HepG2 (cell line): ENCODE data around the gene TLCD1. TPM values are rescaled to one million over a fixed set of nuclear protein-coding genes. Genes with fewer than 3 reads are reported as not detected.

Experiments used
- AGO2 ChIP-seq: fragments of 200-400 bp; formaldehyde crosslinking; optimal IDR thresholded peaks from 2 replicates; pipeline ENCODE3; 2017; ENCODE audit warnings: mild to moderate bottlenecking, low read depth, low read length, moderate library complexity
- CBFB ChIP-seq: sonication (generic); formaldehyde crosslinking; IDR thresholded peaks from 2 replicates; pipeline ENCODE4 v1.4.0; 2020; ENCODE audit warnings: missing genetic modification reagents
- FOXO1 ChIP-seq: sonication (generic); formaldehyde crosslinking; IDR thresholded peaks from 2 replicates; pipeline ENCODE4 v1.4.0; 2020; ENCODE audit warnings: missing genetic modification reagents
- HDAC1 ChIP-seq: sonication (generic); formaldehyde crosslinking; IDR thresholded peaks from 2 replicates; pipeline ENCODE4 v1.5.1; 2020; ENCODE audit warnings: mild to moderate bottlenecking, missing genetic modification reagents
- MAZ ChIP-seq, 2 experiments: sonication (generic) in 1 of 2; formaldehyde crosslinking in 1 of 2; IDR thresholded peaks; 2 replicates each; pipeline versions ENCODE4 v1.5.0 to v1.6.1; 2012 to 2020; ENCODE audit warnings: low read depth in 2 of 2, mild to moderate bottlenecking in 2 of 2, borderline replicate concordance in 1 of 2, improper control_type of control experiment in 1 of 2, low read length in 1 of 2, missing genetic modification reagents in 1 of 2, moderate library complexity in 1 of 2
- MYPOP ChIP-seq: sonication (generic); formaldehyde crosslinking; IDR thresholded peaks from 2 replicates; pipeline ENCODE4 v1.8.1; 2023; ENCODE audit warnings: mild to moderate bottlenecking, moderate library complexity, missing genetic modification reagents
- PRDM15 ChIP-seq: sonication (generic); formaldehyde crosslinking; IDR thresholded peaks from 2 replicates; pipeline ENCODE4 v1.4.0; 2020; ENCODE audit warnings: missing genetic modification reagents
- REXO4 ChIP-seq: sonication (generic); formaldehyde crosslinking; IDR thresholded peaks from 2 replicates; pipeline ENCODE4 v1.8.0; 2022; ENCODE audit warnings: missing genetic modification reagents, mild to moderate bottlenecking, borderline replicate concordance
- RXRA ChIP-seq: sonication (generic); formaldehyde crosslinking; IDR thresholded peaks from 2 replicates; pipeline ENCODE4 v1.5.1; 2020; ENCODE audit warnings: missing genetic modification reagents
- SOX5 ChIP-seq: IDR thresholded peaks from 2 replicates; pipeline ENCODE4 v1.6.1; 2016; ENCODE audit warnings: borderline replicate concordance
- SP5 ChIP-seq: IDR thresholded peaks from 2 replicates; pipeline ENCODE4 v1.6.1; 2016; ENCODE audit warnings: low read depth, borderline replicate concordance
- TAF1 ChIP-seq: sonication (generic); formaldehyde crosslinking; IDR thresholded peaks from 2 replicates; pipeline ENCODE4 v1.4.0; 2020; ENCODE audit warnings: missing genetic modification reagents
- ZBTB20 ChIP-seq: sonication (generic); formaldehyde crosslinking; IDR thresholded peaks from 2 replicates; pipeline ENCODE4 v1.8.1; 2023; ENCODE audit warnings: missing genetic modification reagents, low read depth, mild to moderate bottlenecking, borderline replicate concordance
- ZBTB38 ChIP-seq: sonication (generic); formaldehyde crosslinking; IDR thresholded peaks from 2 replicates; pipeline ENCODE4 v1.5.1; 2020; ENCODE audit warnings: mild to moderate bottlenecking, missing genetic modification reagents
- ZFX ChIP-seq: sonication (generic); formaldehyde crosslinking; IDR thresholded peaks from 2 replicates; pipeline ENCODE4 v1.4.0; 2020; ENCODE audit warnings: mild to moderate bottlenecking, low read depth, missing genetic modification reagents, moderate library complexity
- ZNF430 ChIP-seq: sonication (generic); formaldehyde crosslinking; IDR thresholded peaks from 2 replicates; pipeline ENCODE4 v1.9.0; 2021; ENCODE audit warnings: mild to moderate bottlenecking, missing genetic modification reagents
- ZNF558 ChIP-seq: sonication (generic); formaldehyde crosslinking; IDR thresholded peaks from 2 replicates; pipeline ENCODE4 v1.9.0; 2022; ENCODE audit warnings: mild to moderate bottlenecking, missing genetic modification reagents, borderline replicate concordance
- ZNF782 ChIP-seq: sonication (generic); formaldehyde crosslinking; IDR thresholded peaks from 2 replicates; pipeline ENCODE4 v1.4.0; 2020; ENCODE audit warnings: missing genetic modification reagents, mild to moderate bottlenecking, borderline replicate concordance
- ZNF83 ChIP-seq: sonication (generic); formaldehyde crosslinking; IDR thresholded peaks from 2 replicates; pipeline ENCODE4 v1.4.0; 2020; ENCODE audit warnings: missing genetic modification reagents, mild to moderate bottlenecking, borderline replicate concordance
- ZZZ3 ChIP-seq: sonication (generic); formaldehyde crosslinking; IDR thresholded peaks from 2 replicates; pipeline ENCODE4 v1.4.0; 2020; ENCODE audit warnings: missing genetic modification reagents, mild to moderate bottlenecking, borderline replicate concordance
- polyA plus RNA-seq, 8 experiments: library from polyadenylated mRNA; depleted of rRNA in 3 of 8; stranded (reverse) in 7 of 8; unstranded in 1 of 8; fragments of >200 nt; fragmentation: Illumina TruSeq in 4 of 8; extraction: Trizol in 4 of 8; gene quantifications; 2 replicates each; pipeline versions ENCODE4 v1.2.1 to v1.2.3, GENCODE V29; 2011 to 2016; ENCODE audit warnings: low read depth in 4 of 8, missing spikeins in 1 of 8, mixed read lengths in 1 of 8; ENCODE audit not compliant: insufficient read depth in 1 of 8
- total RNA-seq, 5 experiments: library from RNA; depleted of rRNA; stranded (reverse); fragments of >200 nt; fragmentation: Illumina TruSeq; extraction: Trizol; gene quantifications; 2 replicates each; pipeline ENCODE4 v1.2.3, GENCODE V29; 2016; ENCODE audit warnings: low read depth in 1 of 5
- TF ChIP-seq, protein P1 (sequence below): sonication (generic); formaldehyde crosslinking; IDR thresholded peaks from 2 replicates; pipeline ENCODE4; 2020; ENCODE audit warnings: missing genetic modification reagents, mild to moderate bottlenecking, borderline replicate concordance

TLCD1 gene
- total and polyA plus RNA-seq, 2 of the 13 experiments (the other 11 are each of a cell fraction or from before 2014, with no cell fraction given) = 14.9 to 19.6 TPM

DNA sequence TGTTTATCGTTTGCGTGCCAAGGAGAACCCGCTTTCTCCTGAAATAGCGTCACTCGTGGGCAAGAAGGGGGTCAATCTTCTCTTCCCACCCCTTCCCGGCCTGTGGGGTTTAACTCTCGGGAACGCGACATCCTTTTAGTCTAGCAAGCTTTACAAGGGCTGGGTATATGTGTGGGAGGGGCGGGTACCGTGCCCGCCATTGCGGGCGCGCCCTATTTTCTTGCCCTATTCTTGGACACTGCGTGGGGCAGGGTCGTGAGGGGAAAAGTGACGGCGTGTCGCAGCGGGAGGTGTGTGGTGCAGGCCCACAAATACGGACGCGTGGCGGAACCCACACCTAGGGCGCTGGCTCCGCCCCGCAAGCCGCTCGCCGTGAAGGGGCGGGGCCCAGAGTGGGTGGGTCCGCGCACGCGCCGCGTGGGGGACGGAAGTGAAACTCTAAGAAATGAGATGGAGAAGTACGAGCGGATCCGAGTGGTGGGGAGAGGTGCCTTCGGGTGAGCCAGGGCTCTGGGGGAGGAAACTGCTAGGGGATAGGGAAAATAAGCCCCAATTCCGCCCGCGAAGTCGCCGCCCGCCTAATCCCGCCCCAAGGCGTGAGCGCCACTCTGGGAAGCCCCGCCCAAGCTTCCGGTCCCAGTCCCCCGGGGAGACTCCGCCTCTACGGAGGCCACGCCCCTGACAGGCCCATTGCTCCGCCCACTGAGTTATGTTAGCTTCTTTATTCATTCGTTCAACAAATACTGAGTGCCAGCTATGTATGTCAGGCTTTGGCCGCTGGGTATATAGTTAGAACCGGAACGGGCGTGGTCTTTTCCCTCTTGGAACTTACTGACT, 2.5 kb upstream of the TLCD1 start, which contains the start of gene NEK8 (continued):
- TF ChIP-seq ZNF782 (CRISPR knock-in tag) = peak; percentile 83; the same call in 1 of the 2 replicates
- no peak for TF ChIP-seq REXO4 (CRISPR knock-in tag)
- TF ChIP-seq ZBTB20 (CRISPR knock-in tag) = peak; percentile 11; the same call in 1 of the 2 replicates
- 0 out of 2 replicates have a peak, but pooled peaks have one; percentile 2 for TF ChIP-seq MYPOP (CRISPR knock-in tag)
- TF ChIP-seq PRDM15 (CRISPR knock-in tag) = peak; percentile 30; the same call in 1 of the 2 replicates
- TF ChIP-seq ZZZ3 (CRISPR knock-in tag) = peak; percentile 26; the same call in 1 of the 2 replicates
- TF ChIP-seq HDAC1 (CRISPR knock-in tag) = peak; percentile 59; the same call in 1 of the 2 replicates
- TF ChIP-seq CBFB (CRISPR knock-in tag) = no peak
- peak; percentile 75 for TF ChIP-seq TAF1 (CRISPR knock-in tag)
- TF ChIP-seq MAZ (IDR thresholded peaks at IDR 0.05; ENCODE audit: borderline replicate concordance, low read depth, low read length) = no peak
- TF ChIP-seq MAZ (CRISPR knock-in tag; IDR thresholded peaks at IDR 0.05; ENCODE audit: low read depth) = peak; percentile 66
- TF ChIP-seq FOXO1 (CRISPR knock-in tag) = no peak
- 0 out of 2 replicates have a peak, but pooled peaks have one; percentile 57 for TF ChIP-seq ZNF558 (CRISPR knock-in tag)
- TF ChIP-seq ZBTB38 = peak; percentile 45; the same call in 1 of the 2 replicates
- peak; percentile 87 for TF ChIP-seq ZFX
- peak; percentile 91 for TF ChIP-seq AGO2
- TF ChIP-seq, protein P1, sequence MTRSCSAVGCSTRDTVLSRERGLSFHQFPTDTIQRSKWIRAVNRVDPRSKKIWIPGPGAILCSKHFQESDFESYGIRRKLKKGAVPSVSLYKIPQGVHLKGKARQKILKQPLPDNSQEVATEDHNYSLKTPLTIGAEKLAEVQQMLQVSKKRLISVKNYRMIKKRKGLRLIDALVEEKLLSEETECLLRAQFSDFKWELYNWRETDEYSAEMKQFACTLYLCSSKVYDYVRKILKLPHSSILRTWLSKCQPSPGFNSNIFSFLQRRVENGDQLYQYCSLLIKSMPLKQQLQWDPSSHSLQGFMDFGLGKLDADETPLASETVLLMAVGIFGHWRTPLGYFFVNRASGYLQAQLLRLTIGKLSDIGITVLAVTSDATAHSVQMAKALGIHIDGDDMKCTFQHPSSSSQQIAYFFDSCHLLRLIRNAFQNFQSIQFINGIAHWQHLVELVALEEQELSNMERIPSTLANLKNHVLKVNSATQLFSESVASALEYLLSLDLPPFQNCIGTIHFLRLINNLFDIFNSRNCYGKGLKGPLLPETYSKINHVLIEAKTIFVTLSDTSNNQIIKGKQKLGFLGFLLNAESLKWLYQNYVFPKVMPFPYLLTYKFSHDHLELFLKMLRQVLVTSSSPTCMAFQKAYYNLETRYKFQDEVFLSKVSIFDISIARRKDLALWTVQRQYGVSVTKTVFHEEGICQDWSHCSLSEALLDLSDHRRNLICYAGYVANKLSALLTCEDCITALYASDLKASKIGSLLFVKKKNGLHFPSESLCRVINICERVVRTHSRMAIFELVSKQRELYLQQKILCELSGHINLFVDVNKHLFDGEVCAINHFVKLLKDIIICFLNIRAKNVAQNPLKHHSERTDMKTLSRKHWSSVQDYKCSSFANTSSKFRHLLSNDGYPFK (CRISPR knock-in tag) = peak; percentile 59; the same call in 1 of the 2 replicates
- TF ChIP-seq SOX5 = 0 out of 2 replicates have a peak, but pooled peaks have one; percentile 10
- peak; percentile 45; the same call in 1 of the 2 replicates for TF ChIP-seq RXRA (CRISPR knock-in tag)
- TF ChIP-seq ZNF430 = peak; percentile 12; the same call in 1 of the 2 replicates
- TF ChIP-seq ZNF83 = no peak
- no peak for TF ChIP-seq SP5 (CRISPR knock-in tag)
